ENCODE measurements around the gene MAP2K3. TPM values are rescaled to one million over a fixed set of nuclear protein-coding genes. Genes with fewer than 3 reads are reported as not detected.
"Not testable (repeated sequence)": the region's sequence is repeated elsewhere in the genome, so short reads cannot be mapped to it uniquely, and the experiment has no call there.

Gene MAP2K3
- total and polyA plus RNA-seq, 2 donors (not counting 1 experiment from before 2014, with no cell fraction given), result 23.8 to 80.9 TPM

GRCh38 chr17:21318439-21318838 is 33.9 kb downstream of the MAP2K3 start:
- no peak overlapping the region for H3K4me2 ChIP-seq (ENCODE audit: extremely low read depth, insufficient read depth, low read length)
- no peaks in the 10 kb centered on the region for H3K9me3 ChIP-seq (ENCODE audit: control insufficient read depth, insufficient read depth, low read depth, low read length)
- no peaks in the 10 kb centered on the region for H3K79me2 ChIP-seq (ENCODE audit: control insufficient read depth, insufficient read depth, low read length)
- no peaks in the 10 kb centered on the region for H3K4me1 ChIP-seq (ENCODE audit: control insufficient read depth, extremely low read depth, insufficient read depth, low read length)
- no peaks in the 10 kb centered on the region for H4K20me1 ChIP-seq (ENCODE audit: control insufficient read depth, extremely low read depth, insufficient read depth, low read length)
- H3K36me3 ChIP-seq (ENCODE audit: control insufficient read depth, insufficient read depth, low read length), result peaks cover 1% of the 10 kb centered on the region
- no peak overlapping the region for H3K9ac ChIP-seq (ENCODE audit: insufficient read depth, low read length)
- no peak overlapping the region for H2AFZ ChIP-seq (ENCODE audit: low read length)
- no peak overlapping the region for H3K4me3 ChIP-seq (replicated peaks in 1 of 4; ENCODE audit: control extremely low read depth in 1 of 4, insufficient read depth in 1 of 4, low read depth in 3 of 4, low read length in 4 of 4)
- TF ChIP-seq EZH2 (IDR thresholded peaks at IDR 0.05; ENCODE audit: low read length, missing control alignments) (no peak), CTCF (conservative IDR thresholded peaks at IDR 0.05 in 1 of 2, IDR thresholded peaks at IDR 0.05 in 1 of 2; ENCODE audit: low read depth in 1 of 2, low read length in 2 of 2) (no peak)
- no peaks in the 10 kb centered on the region for H3K27me3 ChIP-seq (ENCODE audit: control insufficient read depth, insufficient read depth, low read length)
- H3K27ac ChIP-seq (ENCODE audit: insufficient read depth, low read length), result no peak overlapping the region
- DNase-seq (ENCODE audit: low read depth in 2 of 2), result no peak

- H3K27me3 ChIP-seq (ENCODE audit: control insufficient read depth, insufficient read depth, low read length); H3K4me3 ChIP-seq (replicated peaks in 1 of 4; ENCODE audit: control extremely low read depth in 1 of 4, insufficient read depth in 1 of 4, low read depth in 3 of 4, low read length in 4 of 4): not testable (repeated sequence)
These were observed 34.3 kb downstream of the MAP2K3 start for GRCh38 chr17:21318856-21319255.

DNA sequence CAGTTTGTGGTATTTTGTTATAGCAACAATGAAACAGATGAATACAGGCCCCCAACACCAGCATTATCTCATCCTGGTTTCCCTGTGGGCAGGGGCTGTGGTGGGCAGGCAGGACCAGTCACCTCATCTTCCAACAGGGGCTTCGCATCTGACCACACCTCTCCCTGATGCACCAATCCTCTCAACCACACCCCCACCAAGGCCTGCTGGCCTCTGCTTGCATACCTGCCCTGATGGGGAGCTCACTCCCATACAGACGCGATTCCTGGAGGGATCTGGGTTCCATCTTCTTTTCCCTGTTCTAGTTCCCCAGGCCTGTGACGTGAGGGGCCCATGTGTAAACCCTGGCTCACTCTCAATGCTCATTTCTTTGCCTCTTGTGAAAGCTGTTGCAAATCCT is 34.7 kb downstream of the MAP2K3 start:
- H3K36me3 ChIP-seq (ENCODE audit: control insufficient read depth, insufficient read depth, low read length); H3K4me3 ChIP-seq (replicated peaks in 1 of 4; ENCODE audit: control extremely low read depth in 1 of 4, insufficient read depth in 1 of 4, low read depth in 3 of 4, low read length in 4 of 4); H3K9ac ChIP-seq (ENCODE audit: insufficient read depth, low read length); H3K27ac ChIP-seq (ENCODE audit: insufficient read depth, low read length); H3K79me2 ChIP-seq (ENCODE audit: control insufficient read depth, insufficient read depth, low read length); H3K27me3 ChIP-seq (ENCODE audit: control insufficient read depth, insufficient read depth, low read length); H3K4me1 ChIP-seq (ENCODE audit: control insufficient read depth, extremely low read depth, insufficient read depth, low read length); H2AFZ ChIP-seq (ENCODE audit: low read length); H4K20me1 ChIP-seq (ENCODE audit: control insufficient read depth, extremely low read depth, insufficient read depth, low read length); H3K9me3 ChIP-seq (ENCODE audit: control insufficient read depth, insufficient read depth, low read depth, low read length); DNase-seq (ENCODE audit: low read depth in 2 of 2); H3K4me2 ChIP-seq (ENCODE audit: extremely low read depth, insufficient read depth, low read length): not testable (repeated sequence)

More at GRCh38 chr17:21318856-21319255, 34.3 kb downstream of the MAP2K3 start:
- not testable (repeated sequence) for H3K27ac ChIP-seq (ENCODE audit: insufficient read depth, low read length); H3K79me2 ChIP-seq (ENCODE audit: control insufficient read depth, insufficient read depth, low read length); H3K36me3 ChIP-seq (ENCODE audit: control insufficient read depth, insufficient read depth, low read length); H3K4me2 ChIP-seq (ENCODE audit: extremely low read depth, insufficient read depth, low read length); H2AFZ ChIP-seq (ENCODE audit: low read length); H3K4me1 ChIP-seq (ENCODE audit: control insufficient read depth, extremely low read depth, insufficient read depth, low read length); H4K20me1 ChIP-seq (ENCODE audit: control insufficient read depth, extremely low read depth, insufficient read depth, low read length); H3K9me3 ChIP-seq (ENCODE audit: control insufficient read depth, insufficient read depth, low read depth, low read length); DNase-seq (ENCODE audit: low read depth in 2 of 2); H3K9ac ChIP-seq (ENCODE audit: insufficient read depth, low read length)

DNA sequence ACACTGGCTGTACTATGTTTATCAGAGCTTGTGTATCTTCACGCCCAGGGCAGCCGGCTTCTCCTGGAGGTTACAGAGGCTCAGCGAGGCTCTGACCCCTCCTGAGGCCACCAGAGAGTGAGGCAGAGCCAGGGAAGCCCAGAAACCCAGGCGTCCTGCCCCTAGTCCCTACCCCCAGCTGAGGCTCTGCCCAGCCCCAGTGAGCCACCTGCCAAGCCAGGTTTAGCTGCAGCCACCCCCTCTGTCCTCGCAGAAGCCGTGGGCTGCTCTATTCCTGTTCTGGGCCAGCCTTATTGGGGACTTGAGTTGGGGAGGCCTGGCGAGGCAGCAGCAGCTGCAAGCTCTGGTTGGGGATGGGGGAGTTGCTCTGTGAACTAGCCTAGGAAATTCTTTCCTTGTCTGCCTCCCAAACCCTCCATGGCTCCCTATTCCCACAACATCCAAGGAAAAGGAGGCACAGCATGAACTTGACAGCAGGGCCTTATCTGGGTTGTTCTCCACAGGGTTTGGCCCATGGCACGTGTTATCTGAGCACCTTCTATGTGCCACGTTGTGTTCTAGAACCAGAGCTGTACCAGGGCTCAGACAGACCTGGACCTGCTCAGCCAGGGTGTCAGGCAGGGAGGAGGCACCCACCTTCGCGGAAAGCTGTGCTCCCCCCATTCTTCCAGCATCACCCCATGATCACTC is 35.3 kb downstream of the MAP2K3 start:
- DNase-seq (ENCODE audit: low read depth in 2 of 2); H3K27ac ChIP-seq (ENCODE audit: insufficient read depth, low read length); H4K20me1 ChIP-seq (ENCODE audit: control insufficient read depth, extremely low read depth, insufficient read depth, low read length); H3K9me3 ChIP-seq (ENCODE audit: control insufficient read depth, insufficient read depth, low read depth, low read length); H3K9ac ChIP-seq (ENCODE audit: insufficient read depth, low read length); H3K27me3 ChIP-seq (ENCODE audit: control insufficient read depth, insufficient read depth, low read length); H3K79me2 ChIP-seq (ENCODE audit: control insufficient read depth, insufficient read depth, low read length); H3K4me3 ChIP-seq (replicated peaks in 1 of 4; ENCODE audit: control extremely low read depth in 1 of 4, insufficient read depth in 1 of 4, low read depth in 3 of 4, low read length in 4 of 4); H2AFZ ChIP-seq (ENCODE audit: low read length); H3K36me3 ChIP-seq (ENCODE audit: control insufficient read depth, insufficient read depth, low read length); H3K4me2 ChIP-seq (ENCODE audit: extremely low read depth, insufficient read depth, low read length); H3K4me1 ChIP-seq (ENCODE audit: control insufficient read depth, extremely low read depth, insufficient read depth, low read length): not testable (repeated sequence)

- not testable (repeated sequence) for H3K9me3 ChIP-seq (ENCODE audit: control insufficient read depth, insufficient read depth, low read depth, low read length); H2AFZ ChIP-seq (ENCODE audit: low read length); H3K4me3 ChIP-seq (replicated peaks in 1 of 4; ENCODE audit: control extremely low read depth in 1 of 4, insufficient read depth in 1 of 4, low read depth in 3 of 4, low read length in 4 of 4); DNase-seq (ENCODE audit: low read depth in 2 of 2); H3K9ac ChIP-seq (ENCODE audit: insufficient read depth, low read length); H3K79me2 ChIP-seq (ENCODE audit: control insufficient read depth, insufficient read depth, low read length); H3K27ac ChIP-seq (ENCODE audit: insufficient read depth, low read length); H4K20me1 ChIP-seq (ENCODE audit: control insufficient read depth, extremely low read depth, insufficient read depth, low read length); H3K4me2 ChIP-seq (ENCODE audit: extremely low read depth, insufficient read depth, low read length); H3K27me3 ChIP-seq (ENCODE audit: control insufficient read depth, insufficient read depth, low read length); H3K4me1 ChIP-seq (ENCODE audit: control insufficient read depth, extremely low read depth, insufficient read depth, low read length); H3K36me3 ChIP-seq (ENCODE audit: control insufficient read depth, insufficient read depth, low read length)
These were observed 35.9 kb downstream of the MAP2K3 start for GRCh38 chr17:21320430-21320829.

- H3K9me3 ChIP-seq (ENCODE audit: control insufficient read depth, insufficient read depth, low read depth, low read length); DNase-seq (ENCODE audit: low read depth in 2 of 2); H3K27ac ChIP-seq (ENCODE audit: insufficient read depth, low read length); H3K4me1 ChIP-seq (ENCODE audit: control insufficient read depth, extremely low read depth, insufficient read depth, low read length); H3K4me3 ChIP-seq (replicated peaks in 1 of 4; ENCODE audit: control extremely low read depth in 1 of 4, insufficient read depth in 1 of 4, low read depth in 3 of 4, low read length in 4 of 4); H2AFZ ChIP-seq (ENCODE audit: low read length); H4K20me1 ChIP-seq (ENCODE audit: control insufficient read depth, extremely low read depth, insufficient read depth, low read length); H3K9ac ChIP-seq (ENCODE audit: insufficient read depth, low read length); H3K79me2 ChIP-seq (ENCODE audit: control insufficient read depth, insufficient read depth, low read length); H3K4me2 ChIP-seq (ENCODE audit: extremely low read depth, insufficient read depth, low read length); H3K36me3 ChIP-seq (ENCODE audit: control insufficient read depth, insufficient read depth, low read length); H3K27me3 ChIP-seq (ENCODE audit: control insufficient read depth, insufficient read depth, low read length): not testable (repeated sequence)
These were observed 36.5 kb downstream of the MAP2K3 start for GRCh38 chr17:21321061-21321460.
